ENCODE measurements around the gene TNFRSF19. TPM values are rescaled to one million over a fixed set of nuclear protein-coding genes. Genes with fewer than 3 reads are reported as not detected.

TNFRSF19 gene
- total and polyA plus RNA-seq, 2 of the 13 experiments (the other 11 are each of a cell fraction or from before 2014, with no cell fraction given), result 75.3 to 77.7 TPM

DNA sequence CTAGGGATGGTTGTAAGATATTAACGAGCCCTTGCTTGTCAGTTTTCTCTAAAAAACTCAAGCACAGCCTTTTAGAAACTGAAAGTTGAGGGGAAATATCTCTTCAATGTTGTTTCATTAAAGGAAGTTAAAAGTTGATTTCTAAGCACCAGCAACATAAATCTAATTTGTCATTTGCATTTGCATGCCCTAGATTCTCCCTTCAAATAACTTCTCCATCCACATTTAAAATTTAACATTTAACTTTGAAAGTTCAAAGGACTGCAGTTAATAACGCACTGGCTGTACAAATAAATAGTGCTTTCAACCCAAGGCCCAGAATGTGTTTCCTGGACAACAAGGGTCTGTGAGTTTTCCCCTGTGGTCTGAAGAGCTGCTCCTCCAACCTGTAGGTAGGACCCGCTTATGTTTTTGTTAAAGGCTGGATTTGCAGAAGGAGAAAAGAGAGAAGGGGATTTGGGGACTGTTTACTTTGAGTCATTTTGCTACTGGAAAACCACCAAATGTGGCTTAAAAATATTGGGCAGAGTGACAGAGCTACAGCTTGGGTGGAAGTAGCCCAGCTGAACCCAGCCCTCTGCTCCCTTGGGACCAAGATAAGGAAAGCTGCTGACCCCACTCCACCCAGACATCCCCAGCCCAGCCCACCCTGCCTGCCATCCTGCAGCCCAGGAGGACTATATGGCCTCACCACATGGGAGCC lies 39.8 kb downstream of the TNFRSF19 start (continued):
- TF ChIP-seq, protein P1, sequence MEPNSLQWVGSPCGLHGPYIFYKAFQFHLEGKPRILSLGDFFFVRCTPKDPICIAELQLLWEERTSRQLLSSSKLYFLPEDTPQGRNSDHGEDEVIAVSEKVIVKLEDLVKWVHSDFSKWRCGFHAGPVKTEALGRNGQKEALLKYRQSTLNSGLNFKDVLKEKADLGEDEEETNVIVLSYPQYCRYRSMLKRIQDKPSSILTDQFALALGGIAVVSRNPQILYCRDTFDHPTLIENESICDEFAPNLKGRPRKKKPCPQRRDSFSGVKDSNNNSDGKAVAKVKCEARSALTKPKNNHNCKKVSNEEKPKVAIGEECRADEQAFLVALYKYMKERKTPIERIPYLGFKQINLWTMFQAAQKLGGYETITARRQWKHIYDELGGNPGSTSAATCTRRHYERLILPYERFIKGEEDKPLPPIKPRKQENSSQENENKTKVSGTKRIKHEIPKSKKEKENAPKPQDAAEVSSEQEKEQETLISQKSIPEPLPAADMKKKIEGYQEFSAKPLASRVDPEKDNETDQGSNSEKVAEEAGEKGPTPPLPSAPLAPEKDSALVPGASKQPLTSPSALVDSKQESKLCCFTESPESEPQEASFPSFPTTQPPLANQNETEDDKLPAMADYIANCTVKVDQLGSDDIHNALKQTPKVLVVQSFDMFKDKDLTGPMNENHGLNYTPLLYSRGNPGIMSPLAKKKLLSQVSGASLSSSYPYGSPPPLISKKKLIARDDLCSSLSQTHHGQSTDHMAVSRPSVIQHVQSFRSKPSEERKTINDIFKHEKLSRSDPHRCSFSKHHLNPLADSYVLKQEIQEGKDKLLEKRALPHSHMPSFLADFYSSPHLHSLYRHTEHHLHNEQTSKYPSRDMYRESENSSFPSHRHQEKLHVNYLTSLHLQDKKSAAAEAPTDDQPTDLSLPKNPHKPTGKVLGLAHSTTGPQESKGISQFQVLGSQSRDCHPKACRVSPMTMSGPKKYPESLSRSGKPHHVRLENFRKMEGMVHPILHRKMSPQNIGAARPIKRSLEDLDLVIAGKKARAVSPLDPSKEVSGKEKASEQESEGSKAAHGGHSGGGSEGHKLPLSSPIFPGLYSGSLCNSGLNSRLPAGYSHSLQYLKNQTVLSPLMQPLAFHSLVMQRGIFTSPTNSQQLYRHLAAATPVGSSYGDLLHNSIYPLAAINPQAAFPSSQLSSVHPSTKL (CRISPR knock-in tag; IDR thresholded peaks at IDR 0.05), result peak; percentile 80
- TF ChIP-seq ISL2 (CRISPR knock-in tag; IDR thresholded peaks at IDR 0.05), result peak; percentile 69
- 0 out of 2 replicates have a peak, but pooled peaks have one; percentile 25 for TF ChIP-seq HOXA3 (CRISPR knock-in tag; IDR thresholded peaks at IDR 0.05)
- peak; percentile 96 for TF ChIP-seq ZNF775 (CRISPR knock-in tag; IDR thresholded peaks at IDR 0.05; ENCODE audit: borderline replicate concordance)
- no peak for TF ChIP-seq MTA3 (CRISPR knock-in tag; IDR thresholded peaks at IDR 0.05)
- TF ChIP-seq, protein P2, sequence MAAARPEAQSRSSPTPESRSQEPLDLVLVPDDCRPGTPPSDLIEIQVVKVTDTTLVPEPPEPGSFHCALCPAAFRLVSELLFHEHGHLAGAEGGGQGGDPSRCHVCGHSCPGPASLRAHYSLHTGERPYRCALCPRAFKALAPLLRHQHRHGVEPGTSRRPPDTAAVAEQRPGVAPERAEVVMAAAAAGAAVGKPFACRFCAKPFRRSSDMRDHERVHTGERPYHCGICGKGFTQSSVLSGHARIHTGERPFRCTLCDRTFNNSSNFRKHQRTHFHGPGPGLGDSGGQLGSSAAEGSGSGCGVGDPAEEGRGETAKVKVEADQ (CRISPR knock-in tag; IDR thresholded peaks at IDR 0.05; ENCODE audit: borderline replicate concordance), result no peak
- peak; percentile 59 for TF ChIP-seq BCL6 (CRISPR knock-in tag; IDR thresholded peaks at IDR 0.05)
- no peak for TF ChIP-seq ZNF780A (CRISPR knock-in tag; IDR thresholded peaks at IDR 0.05)
- TF ChIP-seq ZNF121 (CRISPR knock-in tag; IDR thresholded peaks at IDR 0.05), result no peak
- peak; percentile 50; the same call in 1 of the 2 replicates for TF ChIP-seq ERF (CRISPR knock-in tag; IDR thresholded peaks at IDR 0.05)
- TF ChIP-seq, protein P3, sequence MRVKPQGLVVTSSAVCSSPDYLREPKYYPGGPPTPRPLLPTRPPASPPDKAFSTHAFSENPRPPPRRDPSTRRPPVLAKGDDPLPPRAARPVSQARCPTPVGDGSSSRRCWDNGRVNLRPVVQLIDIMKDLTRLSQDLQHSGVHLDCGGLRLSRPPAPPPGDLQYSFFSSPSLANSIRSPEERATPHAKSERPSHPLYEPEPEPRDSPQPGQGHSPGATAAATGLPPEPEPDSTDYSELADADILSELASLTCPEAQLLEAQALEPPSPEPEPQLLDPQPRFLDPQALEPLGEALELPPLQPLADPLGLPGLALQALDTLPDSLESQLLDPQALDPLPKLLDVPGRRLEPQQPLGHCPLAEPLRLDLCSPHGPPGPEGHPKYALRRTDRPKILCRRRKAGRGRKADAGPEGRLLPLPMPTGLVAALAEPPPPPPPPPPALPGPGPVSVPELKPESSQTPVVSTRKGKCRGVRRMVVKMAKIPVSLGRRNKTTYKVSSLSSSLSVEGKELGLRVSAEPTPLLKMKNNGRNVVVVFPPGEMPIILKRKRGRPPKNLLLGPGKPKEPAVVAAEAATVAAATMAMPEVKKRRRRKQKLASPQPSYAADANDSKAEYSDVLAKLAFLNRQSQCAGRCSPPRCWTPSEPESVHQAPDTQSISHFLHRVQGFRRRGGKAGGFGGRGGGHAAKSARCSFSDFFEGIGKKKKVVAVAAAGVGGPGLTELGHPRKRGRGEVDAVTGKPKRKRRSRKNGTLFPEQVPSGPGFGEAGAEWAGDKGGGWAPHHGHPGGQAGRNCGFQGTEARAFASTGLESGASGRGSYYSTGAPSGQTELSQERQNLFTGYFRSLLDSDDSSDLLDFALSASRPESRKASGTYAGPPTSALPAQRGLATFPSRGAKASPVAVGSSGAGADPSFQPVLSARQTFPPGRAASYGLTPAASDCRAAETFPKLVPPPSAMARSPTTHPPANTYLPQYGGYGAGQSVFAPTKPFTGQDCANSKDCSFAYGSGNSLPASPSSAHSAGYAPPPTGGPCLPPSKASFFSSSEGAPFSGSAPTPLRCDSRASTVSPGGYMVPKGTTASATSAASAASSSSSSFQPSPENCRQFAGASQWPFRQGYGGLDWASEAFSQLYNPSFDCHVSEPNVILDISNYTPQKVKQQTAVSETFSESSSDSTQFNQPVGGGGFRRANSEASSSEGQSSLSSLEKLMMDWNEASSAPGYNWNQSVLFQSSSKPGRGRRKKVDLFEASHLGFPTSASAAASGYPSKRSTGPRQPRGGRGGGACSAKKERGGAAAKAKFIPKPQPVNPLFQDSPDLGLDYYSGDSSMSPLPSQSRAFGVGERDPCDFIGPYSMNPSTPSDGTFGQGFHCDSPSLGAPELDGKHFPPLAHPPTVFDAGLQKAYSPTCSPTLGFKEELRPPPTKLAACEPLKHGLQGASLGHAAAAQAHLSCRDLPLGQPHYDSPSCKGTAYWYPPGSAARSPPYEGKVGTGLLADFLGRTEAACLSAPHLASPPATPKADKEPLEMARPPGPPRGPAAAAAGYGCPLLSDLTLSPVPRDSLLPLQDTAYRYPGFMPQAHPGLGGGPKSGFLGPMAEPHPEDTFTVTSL (CRISPR knock-in tag; IDR thresholded peaks at IDR 0.05; ENCODE audit: borderline replicate concordance), result peak; percentile 68; the same call in 1 of the 2 replicates
